NT2/D1 (cell line): ENCODE measurements around the gene EXOC7.
"Not testable (repeated sequence)": the region's sequence is repeated elsewhere in the genome, so short reads cannot be mapped to it uniquely, and the experiment has no call there.

ENCODE experiments used
- YY1 ChIP-seq: IDR thresholded peaks from 2 replicates; pipeline ENCODE4 v1.6.1; 2011; ENCODE audit not compliant: insufficient read length, insufficient read depth
- ZNF274 ChIP-seq: IDR thresholded peaks from 2 replicates; pipeline ENCODE4 v1.6.1; 2011; ENCODE audit warnings: mild to moderate bottlenecking, low read depth, low read length

GRCh38 chr17:76078370-76078769, 25.2 kb downstream of the EXOC7 start:
- not testable (repeated sequence) for TF ChIP-seq ZNF274, YY1
